ENCODE results near the gene CFAP221.
"Not testable (repeated sequence)": the region's sequence is repeated elsewhere in the genome, so short reads cannot be mapped to it uniquely, and the experiment has no call there.

Gene CFAP221

DNA sequence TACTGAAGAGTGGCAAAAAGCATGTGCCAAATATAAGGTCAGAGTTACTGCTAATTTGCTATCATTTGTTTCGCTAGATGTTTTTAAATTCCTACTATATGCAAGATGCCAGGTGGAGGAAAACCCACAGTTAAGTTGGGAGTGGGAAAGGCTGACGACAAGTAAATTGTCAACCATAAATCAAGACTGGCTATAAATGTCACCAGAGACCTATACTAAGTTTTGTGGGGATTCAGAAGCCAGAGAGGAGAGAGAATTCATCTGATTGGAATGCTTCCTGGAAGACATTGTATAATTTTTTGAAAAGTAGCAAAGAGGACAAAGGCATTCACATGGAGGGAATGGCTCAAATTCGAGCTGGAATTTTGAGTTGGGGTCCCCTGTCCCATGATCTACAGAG lies 64.3 kb downstream of the CFAP221 start:
- no peak overlapping the region for H3K4me3 ChIP-seq (replicated peaks; ENCODE audit: low read depth, low read length)
- no peak for DNase-seq (ENCODE audit: extremely low read depth, low read depth)
- no peak for TF ChIP-seq CTCF (IDR thresholded peaks at IDR 0.05; ENCODE audit: low read depth, low read length, missing control alignments)

DNA sequence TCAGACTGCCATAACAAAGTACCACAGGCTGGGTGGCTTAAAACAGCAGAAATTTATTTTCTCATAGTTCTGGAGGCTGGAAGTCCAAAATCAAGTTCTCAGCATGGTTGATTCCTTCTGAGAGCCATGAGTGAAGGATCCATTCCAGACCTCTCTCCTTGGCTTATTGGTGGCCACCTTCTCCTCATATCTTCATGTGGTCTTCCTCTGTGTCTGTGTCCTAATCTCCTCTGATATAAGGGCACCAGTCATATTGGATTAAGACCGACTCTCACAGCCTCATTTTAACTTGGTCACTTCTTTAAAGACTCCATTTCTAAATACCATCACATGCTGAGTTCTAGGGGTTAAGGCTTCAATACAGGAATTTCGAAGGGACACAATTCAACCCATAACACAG lies 65.1 kb downstream of the CFAP221 start:
- no peak overlapping the region for H3K4me3 ChIP-seq (replicated peaks; ENCODE audit: low read depth, low read length)
- TF ChIP-seq CTCF (IDR thresholded peaks at IDR 0.05; ENCODE audit: low read depth, low read length, missing control alignments): no peak
- no peak for DNase-seq (ENCODE audit: extremely low read depth, low read depth)

DNA sequence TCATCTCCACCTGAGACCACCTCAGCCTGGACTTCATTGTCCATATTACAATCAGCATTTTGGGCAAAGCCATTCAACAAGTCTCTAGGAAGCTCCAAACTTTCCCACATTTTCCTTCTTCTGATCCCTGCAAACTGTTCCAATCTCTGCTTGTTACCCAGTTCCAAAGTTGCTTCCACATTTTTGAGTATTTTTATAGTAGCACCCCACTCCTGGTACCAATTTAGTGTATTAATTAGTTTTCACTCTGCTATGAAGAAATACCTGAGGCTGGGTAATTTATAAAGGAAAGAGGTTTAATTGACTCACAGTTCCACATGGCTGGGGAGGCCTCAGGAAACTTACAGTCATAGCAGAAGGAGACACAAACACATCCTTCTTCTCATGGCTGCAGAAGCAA lies 69.9 kb downstream of the CFAP221 start:
- not testable (repeated sequence) for H3K4me3 ChIP-seq (replicated peaks; ENCODE audit: low read depth, low read length); DNase-seq (ENCODE audit: extremely low read depth, low read depth)

GRCh38 chr2:119616421-119616820 lies 72.2 kb downstream of the CFAP221 start:
- no peak for TF ChIP-seq CTCF (IDR thresholded peaks at IDR 0.05; ENCODE audit: low read depth, low read length, missing control alignments)
- no peak for DNase-seq (ENCODE audit: extremely low read depth, low read depth)
- H3K4me3 ChIP-seq (replicated peaks; ENCODE audit: low read depth, low read length): no peak overlapping the region

- no peak for DNase-seq (ENCODE audit: extremely low read depth, low read depth)
- H3K4me3 ChIP-seq (replicated peaks; ENCODE audit: low read depth, low read length): no peak overlapping the region
- TF ChIP-seq CTCF (IDR thresholded peaks at IDR 0.05; ENCODE audit: low read depth, low read length, missing control alignments): no peak
These were observed 73.2 kb downstream of the CFAP221 start for GRCh38 chr2:119617455-119617854.

- not testable (repeated sequence) for DNase-seq (ENCODE audit: extremely low read depth, low read depth); H3K4me3 ChIP-seq (replicated peaks; ENCODE audit: low read depth, low read length)
These were observed 74.5 kb downstream of the CFAP221 start for GRCh38 chr2:119618725-119619124.

GRCh38 chr2:119625226-119625625 lies 81.0 kb downstream of the CFAP221 start:
- no peak overlapping the region for H3K4me3 ChIP-seq (replicated peaks; ENCODE audit: low read depth, low read length)
- DNase-seq (ENCODE audit: extremely low read depth, low read depth): no peak
- no peak for TF ChIP-seq CTCF (IDR thresholded peaks at IDR 0.05; ENCODE audit: low read depth, low read length, missing control alignments)

- no peak overlapping the region for H3K4me3 ChIP-seq (replicated peaks; ENCODE audit: low read depth, low read length)
- no peak for DNase-seq (ENCODE audit: extremely low read depth, low read depth)
These were observed 85.1 kb downstream of the CFAP221 start for GRCh38 chr2:119629323-119629825.

More at GRCh38 chr2:119629323-119629825, 85.1 kb downstream of the CFAP221 start:
- TF ChIP-seq CTCF (IDR thresholded peaks at IDR 0.05; ENCODE audit: low read depth, low read length, missing control alignments): no peak
